Endothelial cell of umbilical vein (primary cell): ENCODE results near the gene GMCL2. TPM values are rescaled to one million over a fixed set of nuclear protein-coding genes. Genes with fewer than 3 reads are reported as not detected.

ENCODE experiments used
- BruUV-seq: library from RNA; stranded (reverse); fragments of 400-500 nt; replicated peaks from 2 replicates; lab custom pipeline; 2021; lab: Mats Ljungman, UMichigan
- CTCF ChIA-PET: fragments of 300-600, 350-600 bp; sonication (Branson Sonifier 250); formaldehyde crosslinking; loops from one replicate; lab custom pipeline; 2021; ENCODE audit warnings: antibody characterized with exemption, inconsistent platforms; lab: Charles Lee
- POLR2A ChIA-PET: fragments of 300-600, 350-600 bp; sonication (Branson Sonifier 250); formaldehyde crosslinking; loops from one replicate; lab custom pipeline; 2021; ENCODE audit warnings: antibody characterized with exemption, inconsistent platforms; lab: Charles Lee
- DNase-seq: peaks from one replicate; pipeline ENCODE4 v3.0.0-alpha.2; 2011; ENCODE audit warnings: low read depth, low spot score
- FAIRE-seq: peaks from 2 replicates; lab custom pipeline; 2011; peaks lifted over from hg19 to GRCh38; lab: Jason Lieb, UNC
- H2AFZ ChIP-seq: 2 replicates; pipeline ENCODE4 v1.6.0; 2012; ENCODE audit warnings: low read depth, low read length, control low read depth, inconsistent platforms
- H3K27ac ChIP-seq: 2 replicates; pipeline ENCODE4 v1.5.1; 2011; ENCODE audit warnings: low read depth, mild to moderate bottlenecking, control low read depth, low read length, moderate library complexity; ENCODE audit not compliant: insufficient read depth
- H3K27me3 ChIP-seq, 2 experiments: 2 replicates each; pipeline versions ENCODE4 v1.6.0 to v1.6.1; 2011; ENCODE audit warnings: low read length in 2 of 2, mixed read lengths in 1 of 2; ENCODE audit not compliant: control insufficient read depth in 2 of 2, insufficient read depth in 2 of 2
- H3K36me3 ChIP-seq, 2 experiments: 2 replicates in 1 of 2; 3 replicates in 1 of 2; pipeline ENCODE4 v1.5.1; 2011; ENCODE audit warnings: low read length in 2 of 2, mild to moderate bottlenecking in 1 of 2, moderate library complexity in 1 of 2; ENCODE audit not compliant: control insufficient read depth in 2 of 2, insufficient read depth in 2 of 2; ENCODE audit errors: extremely low read depth in 1 of 2
- H3K4me1 ChIP-seq: 3 replicates; pipeline ENCODE4 v1.5.1; 2011; ENCODE audit warnings: mild to moderate bottlenecking, low read length; ENCODE audit not compliant: control insufficient read depth, insufficient read depth; ENCODE audit errors: extremely low read depth
- H3K4me2 ChIP-seq: 2 replicates; pipeline ENCODE4 v1.6.1; 2011; ENCODE audit warnings: low read length, control low read depth, mixed read lengths; ENCODE audit not compliant: insufficient read depth
- H3K4me3 ChIP-seq, 3 experiments: fragments of 200-600 bp in 1 of 3; sonication (generic), shearing (Covaris generic) in 1 of 3; replicated peaks in 1 of 3; 2 replicates each; pipeline ENCODE4 v1.5.1; 2011 to 2016; ENCODE audit warnings: control low read depth in 3 of 3, low read length in 3 of 3, mild to moderate bottlenecking in 2 of 3, inconsistent platforms in 1 of 3, low read depth in 1 of 3, moderate library complexity in 1 of 3; ENCODE audit not compliant: insufficient read depth in 1 of 3
- H3K79me2 ChIP-seq: 2 replicates; pipeline ENCODE4 v1.6.0; 2012; ENCODE audit warnings: low read length, inconsistent platforms; ENCODE audit not compliant: control insufficient read depth, insufficient read depth
- H3K9ac ChIP-seq: replicated peaks from 2 replicates; pipeline ENCODE3; 2011; ENCODE audit warnings: low read length, control low read depth; ENCODE audit not compliant: insufficient read depth; ENCODE audit errors: extremely low read depth
- H3K9me1 ChIP-seq: replicated peaks from 3 replicates; pipeline ENCODE4 v1.6.0; 2011; ENCODE audit warnings: mild to moderate bottlenecking, low read length; ENCODE audit not compliant: control insufficient read depth, insufficient read depth; ENCODE audit errors: extremely low read depth
- H3K9me3 ChIP-seq: replicated peaks from 2 replicates; pipeline ENCODE4 v1.5.1; 2012; ENCODE audit warnings: low read length, inconsistent platforms; ENCODE audit not compliant: control insufficient read depth, insufficient read depth
- H4K20me1 ChIP-seq: replicated peaks from 2 replicates; pipeline ENCODE3; 2011; ENCODE audit warnings: mild to moderate bottlenecking, low read length; ENCODE audit not compliant: control insufficient read depth, insufficient read depth; ENCODE audit errors: extremely low read depth
- CTCF ChIP-seq, 2 donors: IDR thresholded peaks; 1 replicate in 1 of 2; 2 replicates in 1 of 2; pipeline ENCODE4 v1.5.1; 2011; ENCODE audit warnings: low read length in 2 of 2, mild to moderate bottlenecking in 2 of 2, moderate library complexity in 2 of 2, control low read depth in 1 of 2, inconsistent platforms in 1 of 2, low read depth in 1 of 2; ENCODE audit not compliant: insufficient read depth in 1 of 2; ENCODE audit errors: extremely low read depth in 1 of 2
- EZH2 ChIP-seq: IDR thresholded peaks from 2 replicates; pipeline ENCODE4 v1.6.1; 2012; ENCODE audit warnings: borderline replicate concordance, low read depth, mild to moderate bottlenecking, moderate library complexity, low read length, inconsistent platforms; ENCODE audit not compliant: severe bottlenecking
- FOS ChIP-seq: IDR thresholded peaks from 2 replicates; pipeline ENCODE4 v1.6.1; 2011; ENCODE audit warnings: mild to moderate bottlenecking, low read length, moderate library complexity, borderline replicate concordance; ENCODE audit not compliant: insufficient read depth
- GATA2 ChIP-seq: IDR thresholded peaks from 2 replicates; pipeline ENCODE4 v1.7.0; 2011; ENCODE audit warnings: low read depth, mild to moderate bottlenecking, moderate library complexity, mixed read lengths, low read length; ENCODE audit not compliant: insufficient read length, insufficient read depth
- JUN ChIP-seq: IDR thresholded peaks from 2 replicates; pipeline ENCODE4 v1.6.1; 2011; ENCODE audit warnings: borderline replicate concordance, low read depth; ENCODE audit not compliant: insufficient read length, insufficient read depth
- MYC ChIP-seq: IDR thresholded peaks from one replicate; pipeline ENCODE4 v1.6.1; 2011; ENCODE audit warnings: mild to moderate bottlenecking, low read depth, low read length
- POLR2A ChIP-seq: IDR thresholded peaks from 2 replicates; pipeline ENCODE4 v1.6.1; 2012; ENCODE audit warnings: low read depth, mild to moderate bottlenecking, control low read depth, low read length
- POLR2AphosphoS5 ChIP-seq: IDR thresholded peaks from 2 replicates; pipeline ENCODE4 v1.6.1; 2012; ENCODE audit warnings: low read depth, mild to moderate bottlenecking, control low read depth, low read length, moderate library complexity; ENCODE audit not compliant: insufficient read depth
- dilution Hi-C: fragments of 300-500 bp; cut with MboI; formaldehyde crosslinking; loops from one replicate; pipeline ENCODE4 v1.15.0; 2019; ENCODE audit warnings: low sequenced_read_pairs; ENCODE audit not compliant: extremely low pct_ligation_motif_present
- intact Hi-C: fragments of 100-400 bp; cut with micrococcal nuclease; formaldehyde crosslinking; loops from one replicate; pipeline ENCODE4 v1.10.0; 2022
- polyA plus RNA-seq, 4 experiments: library from polyadenylated mRNA; depleted of rRNA in 3 of 4; stranded (reverse) in 3 of 4; unstranded in 1 of 4; fragments of >200 nt; gene quantifications; 2 replicates each; pipeline versions ENCODE4 v1.2.1 to v1.2.3, GENCODE V29; 2011 to 2012; ENCODE audit warnings: missing spikeins in 1 of 4
- total RNA-seq: library from RNA; stranded (reverse); gene quantifications from 2 replicates; pipeline ENCODE4 v1.2.3, GENCODE V29; 2021
- TF ChIP-seq, protein P1 (sequence below): IDR thresholded peaks from 2 replicates; pipeline ENCODE4 v1.6.1; 2011; ENCODE audit not compliant: insufficient read depth, insufficient read length

GMCL2 gene
- total and polyA plus RNA-seq, 2 donors (not counting 3 experiments of a cell fraction or from before 2014, with no cell fraction given): not detected

GRCh38 chr5:178141550-178141949 lies 45.6 kb downstream of the GMCL2 start:
- Histone ChIP-seq H3K79me2 (no peaks in the 10 kb centered on the region), H3K27me3 (no peaks in the 10 kb centered on the region), H2AFZ (no peak overlapping the region), H3K9ac (no peak overlapping the region), H3K36me3 (peaks cover 0 to 25% of the 10 kb centered on the region in 2 experiments), H3K4me1 (no peaks in the 10 kb centered on the region), H3K4me2 (no peak overlapping the region), H4K20me1 (no peaks in the 10 kb centered on the region), H3K9me1 (no peaks in the 10 kb centered on the region), H3K4me3 (no peak overlapping the region), H3K27ac (no peak overlapping the region), H3K9me3 (no peaks in the 10 kb centered on the region)
- CTCF ChIA-PET: interaction anchor here (11.5 kb wide), 1 partner anchor 65 kb away, joined by 200 read pairs; no protein-coding TSS in a partner anchor
- intact Hi-C loops: no loop called here
- POLR2A ChIA-PET: no interaction called here
- no TSS peak for BruUV-seq
- peak; percentile 38 for FAIRE-seq
- TF ChIP-seq, protein P1, sequence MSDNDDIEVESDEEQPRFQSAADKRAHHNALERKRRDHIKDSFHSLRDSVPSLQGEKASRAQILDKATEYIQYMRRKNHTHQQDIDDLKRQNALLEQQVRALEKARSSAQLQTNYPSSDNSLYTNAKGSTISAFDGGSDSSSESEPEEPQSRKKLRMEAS: no peak
- TF ChIP-seq MYC (no peak), POLR2A (no peak), JUN (no peak), CTCF (IDR thresholded peaks at IDR 0.05; ENCODE audit: extremely low read depth in 1 of 2, insufficient read depth in 1 of 2, low read depth in 1 of 2, low read length in 2 of 2) (no peak), POLR2AphosphoS5 (no peak), FOS (no peak), GATA2 (no peak), EZH2 (no peak)
- dilution Hi-C loops: no loop called here
- no peak for DNase-seq
